HEK293T (cell line): ENCODE measurements around the gene ALDH1A3.

Source experiments
- ARNT ChIP-seq: fragments of 450-650 bp; IDR thresholded peaks from 2 replicates; pipeline ENCODE4 v1.6.1; 2017; ENCODE audit warnings: mild to moderate bottlenecking
- ELF4 ChIP-seq: fragments of 450-650 bp; IDR thresholded peaks from 2 replicates; pipeline ENCODE4 v1.6.1; 2017; ENCODE audit warnings: antibody characterized with exemption
- FOXA1 ChIP-seq: fragments of 450-650 bp; IDR thresholded peaks from 2 replicates; pipeline ENCODE4 v1.6.1; 2016; ENCODE audit warnings: mild to moderate bottlenecking
- FOXK2 ChIP-seq: fragments of 450-650 bp; IDR thresholded peaks from 2 replicates; pipeline ENCODE4 v1.6.1; 2016; ENCODE audit warnings: mild to moderate bottlenecking
- HDGF ChIP-seq: fragments of 450-650 bp; IDR thresholded peaks from 2 replicates; pipeline ENCODE4 v1.6.1; 2017; ENCODE audit warnings: antibody characterized with exemption, borderline replicate concordance
- L3MBTL2 ChIP-seq: fragments of 450-650 bp; conservative IDR thresholded peaks from 2 replicates; pipeline ENCODE4 v1.6.1; 2016; ENCODE audit warnings: mild to moderate bottlenecking
- NFRKB ChIP-seq: fragments of 450-650 bp; IDR thresholded peaks from 2 replicates; pipeline ENCODE4 v1.6.1; 2016; ENCODE audit warnings: mild to moderate bottlenecking, moderate library complexity
- SP1 ChIP-seq: fragments of 450-650 bp; IDR thresholded peaks from 2 replicates; pipeline ENCODE4 v1.6.1; 2017
- SUZ12 ChIP-seq: fragments of 450-650 bp; IDR thresholded peaks from 2 replicates; pipeline ENCODE4 v1.6.1; 2016; ENCODE audit warnings: mild to moderate bottlenecking
- TARDBP ChIP-seq: fragments of 450-650 bp; IDR thresholded peaks from 2 replicates; pipeline ENCODE4 v1.6.1; 2016

GRCh38 chr15:100913961-100914360, 34.3 kb downstream of the ALDH1A3 start:
- no peak for TF ChIP-seq SP1
- TF ChIP-seq NFRKB, result no peak
- TF ChIP-seq SUZ12, result no peak
- no peak for TF ChIP-seq L3MBTL2
- no peak for TF ChIP-seq ELF4
- TF ChIP-seq FOXA1, result no peak
- no peak for TF ChIP-seq HDGF
- no peak for TF ChIP-seq ARNT
- no peak for TF ChIP-seq FOXK2
- no peak for TF ChIP-seq TARDBP
